ENCODE results near the gene AATF. TPM values are rescaled to one million over a fixed set of nuclear protein-coding genes. Genes with fewer than 3 reads are reported as not detected.

AATF gene
- total RNA-seq: 10 to 100 TPM; 23.1 to 29.6 TPM

GRCh38 chr17:36948717-36949460 lies at the start of gene AATF:
Gene AATF, plus strand, starts transcription at chr17:36948954. Its CDS starts 172 bp downstream, at chr17:36949126.

GRCh38 chr17:36937001-36937958 lies 11.5 kb upstream of the AATF start, which contains the start of gene LHX1:
Gene LHX1, plus strand, starts transcription at chr17:36937475. Its CDS starts 723 bp downstream, at chr17:36938198.

Small RNA genes within 50 kb of the gene (small RNA-seq; reads per million reads assigned to genes)
- gene AC243773.2 (0 reads per million in 2 donors), gene MIR2909 (0 reads per million in 2 donors)

Other genes with a start within 250 kb of the AATF start
- not detected for gene LHX1, start 11.5 kb upstream of the AATF start, total RNA-seq

Data from melanocyte of skin (primary cell).